HCT116 (cell line): Measurements from ENCODE around the gene HK3. TPM values are rescaled to one million over a fixed set of nuclear protein-coding genes. Genes with fewer than 3 reads are reported as not detected.

Experiments used
- ATAC-seq: fragments of 200-7000 bp; cut with Tn5 transposase; 2 replicates; pipeline ENCODE4 v1.9.1; 2020; ENCODE audit warnings: mild to moderate bottlenecking, moderate library complexity
- BruUV-seq: library from RNA; stranded (reverse); fragments of 400-500 nt; replicated peaks from 2 replicates; lab custom pipeline; 2021; lab: Mats Ljungman, UMichigan
- CTCF ChIA-PET: fragments of 300-600 bp; sonication (Branson Sonifier 250); formaldehyde crosslinking; loops from one replicate; lab custom pipeline; 2021; ENCODE audit warnings: antibody characterized with exemption; lab: Charles Lee
- POLR2A ChIA-PET: fragments of 300-600, 350-600 bp; sonication (Branson Sonifier 250); formaldehyde crosslinking; loops from one replicate; lab custom pipeline; 2021; ENCODE audit warnings: antibody characterized with exemption; lab: Charles Lee
- RAD21 ChIA-PET, 2 experiments: fragments of 300-600 bp; sonication (Branson Sonifier 250); formaldehyde crosslinking; loops; one replicate each; lab custom pipeline; 2023; ENCODE audit warnings: low total read pairs in 2 of 2; ENCODE audit not compliant: uncharacterized antibody in 2 of 2, unreplicated experiment in 2 of 2, low non-redundant PET in 1 of 2; lab: Charles Lee
- DNase-seq: peaks from one replicate; pipeline ENCODE4 v3.0.0-alpha.2; 2010; ENCODE audit warnings: low read depth, low spot score
- H2AFZ ChIP-seq: fragments of 200-600 bp; shearing (Covaris generic), sonication (generic); 2 replicates; pipeline ENCODE4 v1.6.1; 2017; ENCODE audit warnings: low read depth, mixed run types, mixed read lengths, antibody characterized with exemption, low read length; ENCODE audit not compliant: poor library complexity, severe bottlenecking
- H3K27ac ChIP-seq: 2 replicates; pipeline ENCODE4 v1.5.1; 2012; ENCODE audit warnings: low read depth, low read length
- H3K27me3 ChIP-seq: fragments of 200-600 bp; sonication (generic); 2 replicates; pipeline ENCODE4 v1.6.1; 2016; ENCODE audit warnings: mixed run types, low read length, mixed read lengths; ENCODE audit not compliant: insufficient read depth
- H3K36me3 ChIP-seq, 2 experiments: fragments of 200-500 bp in 1 of 2; fragments of 200-600 bp in 1 of 2; sonication (Bioruptor generic) in 1 of 2; sonication (generic) in 1 of 2; 2 replicates each; pipeline versions ENCODE4 v1.5.1 to v1.6.1; 2014 to 2016; ENCODE audit warnings: low read length in 2 of 2, inconsistent platforms in 1 of 2, mixed read lengths in 1 of 2, mixed run types in 1 of 2; ENCODE audit not compliant: insufficient read depth in 2 of 2, control insufficient read depth in 1 of 2
- H3K4me1 ChIP-seq, 2 experiments: fragments of 200-600 bp in 1 of 2; sonication (generic) in 1 of 2; 2 replicates each; pipeline versions ENCODE4 v1.5.1 to v1.6.1; 2012 to 2017; ENCODE audit warnings: low read length in 2 of 2, inconsistent platforms in 1 of 2, mild to moderate bottlenecking in 1 of 2, mixed read lengths in 1 of 2, mixed run types in 1 of 2, moderate library complexity in 1 of 2; ENCODE audit not compliant: insufficient read depth in 2 of 2, control insufficient read depth in 1 of 2
- H3K4me2 ChIP-seq: fragments of 200-600 bp; sonication (generic); 2 replicates; pipeline ENCODE4 v1.6.1; 2017; ENCODE audit warnings: mixed run types, low read length, mixed read lengths
- H3K4me3 ChIP-seq, 2 experiments: fragments of 200-600 bp in 1 of 2; sonication (generic) in 1 of 2; replicated peaks in 1 of 2; 2 replicates each; pipeline ENCODE4 v1.5.1; 2011 to 2016; ENCODE audit warnings: low read length in 2 of 2, control low read depth in 1 of 2, low read depth in 1 of 2, mild to moderate bottlenecking in 1 of 2, mixed read lengths in 1 of 2, mixed run types in 1 of 2
- H3K79me2 ChIP-seq: fragments of 200-600 bp; sonication (generic); 2 replicates; pipeline ENCODE4 v1.6.1; 2017; ENCODE audit warnings: mild to moderate bottlenecking, mixed run types, low read length, moderate library complexity, mixed read lengths; ENCODE audit not compliant: insufficient read depth
- H3K9ac ChIP-seq: fragments of 200-600 bp; sonication (generic); 2 replicates; pipeline ENCODE4 v1.6.1; 2016; ENCODE audit warnings: low read length, mixed read lengths
- H3K9me2 ChIP-seq: fragments of 200-600 bp; sonication (generic), shearing (Covaris generic); 2 replicates; pipeline ENCODE4 v1.6.1; 2017; ENCODE audit warnings: mixed run types, mild to moderate bottlenecking, moderate library complexity; ENCODE audit not compliant: insufficient read depth
- H3K9me3 ChIP-seq, 2 experiments: fragments of 200-500 bp in 1 of 2; fragments of 200-600 bp in 1 of 2; sonication (Bioruptor generic) in 1 of 2; sonication (generic) in 1 of 2; 2 replicates each; pipeline ENCODE4 v1.6.1; 2014 to 2017; ENCODE audit warnings: low read length in 2 of 2, mixed read lengths in 2 of 2, inconsistent platforms in 1 of 2, low read depth in 1 of 2, mild to moderate bottlenecking in 1 of 2, mixed run types in 1 of 2, moderate library complexity in 1 of 2; ENCODE audit not compliant: control insufficient read depth in 1 of 2, insufficient read depth in 1 of 2
- H4K20me1 ChIP-seq: fragments of 200-600 bp; sonication (generic), shearing (Covaris generic); 2 replicates; pipeline ENCODE4 v1.6.1; 2017; ENCODE audit warnings: mixed run types, mild to moderate bottlenecking, moderate library complexity; ENCODE audit not compliant: insufficient read depth
- CEBPB ChIP-seq: IDR thresholded peaks from 2 replicates; pipeline ENCODE4 v1.6.1; 2012; ENCODE audit warnings: low read depth
- EZH2 ChIP-seq: fragments of 200-600 bp; sonication (generic); IDR thresholded peaks from 2 replicates; pipeline ENCODE4 v1.6.1; 2017; ENCODE audit warnings: antibody characterized with exemption, mixed run types
- JUND ChIP-seq: IDR thresholded peaks from 2 replicates; pipeline ENCODE4 v1.6.1; 2012
- MAX ChIP-seq: IDR thresholded peaks from 2 replicates; pipeline ENCODE4 v1.6.1; 2012
- POLR2A ChIP-seq: IDR thresholded peaks from 2 replicates; pipeline ENCODE4 v1.7.0; 2011; ENCODE audit warnings: borderline replicate concordance; ENCODE audit not compliant: insufficient read depth, insufficient read length; ENCODE audit errors: extremely low read depth
- POLR2AphosphoS5 ChIP-seq: IDR thresholded peaks from 2 replicates; pipeline ENCODE4 v1.6.1; 2011; ENCODE audit warnings: mild to moderate bottlenecking, low read depth, low read length, moderate library complexity
- RAD21 ChIP-seq: IDR thresholded peaks from 2 replicates; pipeline ENCODE4 v1.6.1; 2012; ENCODE audit warnings: low read depth, mild to moderate bottlenecking
- SIN3A ChIP-seq: IDR thresholded peaks from 2 replicates; pipeline ENCODE4 v1.6.1; 2012; ENCODE audit warnings: low read depth
- TCF7L2 ChIP-seq: IDR thresholded peaks from 2 replicates; pipeline ENCODE4 v1.7.0; 2011; ENCODE audit warnings: borderline replicate concordance, inconsistent platforms; ENCODE audit not compliant: insufficient read depth, insufficient read length; ENCODE audit errors: extremely low read depth
- ZBTB33 ChIP-seq: IDR thresholded peaks from 2 replicates; pipeline ENCODE4 v1.6.1; 2011; ENCODE audit warnings: mild to moderate bottlenecking, low read length, moderate library complexity; ENCODE audit not compliant: insufficient replicate concordance; ENCODE audit errors: extremely low read depth
- intact Hi-C: fragments of 100-400 bp; cut with micrococcal nuclease; formaldehyde crosslinking; loops from 2 replicates; pipeline ENCODE4 v1.10.0; 2022
- total RNA-seq: library from RNA; stranded (reverse); gene quantifications from one replicate; pipeline ENCODE4 v1.2.1, GENCODE V29; 2021; ENCODE audit not compliant: unreplicated experiment

Gene HK3
- total RNA-seq, 1 experiment from 2014 or later = 0.30 TPM

- BruUV-seq = no TSS peak
- DNase-seq (no peak), ATAC-seq (no peak)
- Histone ChIP-seq H3K79me2 (no peaks in the 10 kb centered on the region), H3K9me3 (no peaks in the 10 kb centered on the region), H3K4me2 (no peak overlapping the region), H4K20me1 (no peaks in the 10 kb centered on the region), H3K36me3 (no peaks in the 10 kb centered on the region), H3K9ac (no peak overlapping the region), H3K9me2 (no peaks in the 10 kb centered on the region), H3K27ac (no peak overlapping the region), H2AFZ (no peak overlapping the region), H3K4me3 (no peak overlapping the region), H3K4me1 (no peaks in the 10 kb centered on the region), H3K27me3 (no peaks in the 10 kb centered on the region)
- ChIA-PET RAD21 (no interaction called here), POLR2A (no interaction called here), CTCF (no interaction called here)
- TF ChIP-seq SIN3A (no peak), JUND (no peak), TCF7L2 (no peak), CEBPB (no peak), ZBTB33 (no peak), MAX (no peak), POLR2A (no peak), POLR2AphosphoS5 (no peak), EZH2 (no peak), RAD21 (no peak)
- intact Hi-C loops = no loop called here
Observed at GRCh38 chr5:176868126-176868525, 31.0 kb downstream of the HK3 start.
